Osteocyte (in vitro differentiated cells): ENCODE data around the gene SLC22A16. TPM values are rescaled to one million over a fixed set of nuclear protein-coding genes. Genes with fewer than 3 reads are reported as not detected.

Experiments used
- DNase-seq: peaks from one replicate; pipeline ENCODE4 v3.0.0; 2021; ENCODE audit warnings: mixed read lengths; ENCODE audit not compliant: unreplicated experiment; ENCODE audit errors: extremely low spot score
- H3K27ac Mint-ChIP-seq: one replicate; pipeline ENCODE4 v1.8.0; 2021; ENCODE audit warnings: mild to moderate bottlenecking, mixed read lengths; ENCODE audit not compliant: unreplicated experiment
- H3K27me3 Mint-ChIP-seq: one replicate; pipeline ENCODE4 v1.8.0; 2021; ENCODE audit warnings: mixed read lengths; ENCODE audit not compliant: unreplicated experiment
- H3K36me3 Mint-ChIP-seq: one replicate; pipeline ENCODE4 v1.8.0; 2021; ENCODE audit warnings: mixed read lengths; ENCODE audit not compliant: unreplicated experiment
- H3K4me1 Mint-ChIP-seq: one replicate; pipeline ENCODE4 v1.8.0; 2021; ENCODE audit warnings: mixed read lengths; ENCODE audit not compliant: unreplicated experiment
- H3K4me3 Mint-ChIP-seq: one replicate; pipeline ENCODE4 v1.8.0; 2021; ENCODE audit warnings: mild to moderate bottlenecking, moderate library complexity, mixed read lengths; ENCODE audit not compliant: unreplicated experiment
- H3K9me3 Mint-ChIP-seq: one replicate; pipeline ENCODE4 v1.8.0; 2021; ENCODE audit warnings: mixed read lengths; ENCODE audit not compliant: unreplicated experiment
- total RNA-seq: library from RNA; stranded (reverse); gene quantifications from 2 replicates; pipeline ENCODE4 v1.2.1, GENCODE V29; 2021
- TF ChIP-seq, protein P1 (sequence below): fragments of 200-600 bp; sonication (generic); IDR thresholded peaks from 2 replicates; pipeline ENCODE4 v1.5.0; 2021; ENCODE audit warnings: antibody characterized with exemption, mild to moderate bottlenecking, moderate library complexity

The SLC22A16 gene
- total RNA-seq, 1 donor from 2014 or later = not detected

DNA sequence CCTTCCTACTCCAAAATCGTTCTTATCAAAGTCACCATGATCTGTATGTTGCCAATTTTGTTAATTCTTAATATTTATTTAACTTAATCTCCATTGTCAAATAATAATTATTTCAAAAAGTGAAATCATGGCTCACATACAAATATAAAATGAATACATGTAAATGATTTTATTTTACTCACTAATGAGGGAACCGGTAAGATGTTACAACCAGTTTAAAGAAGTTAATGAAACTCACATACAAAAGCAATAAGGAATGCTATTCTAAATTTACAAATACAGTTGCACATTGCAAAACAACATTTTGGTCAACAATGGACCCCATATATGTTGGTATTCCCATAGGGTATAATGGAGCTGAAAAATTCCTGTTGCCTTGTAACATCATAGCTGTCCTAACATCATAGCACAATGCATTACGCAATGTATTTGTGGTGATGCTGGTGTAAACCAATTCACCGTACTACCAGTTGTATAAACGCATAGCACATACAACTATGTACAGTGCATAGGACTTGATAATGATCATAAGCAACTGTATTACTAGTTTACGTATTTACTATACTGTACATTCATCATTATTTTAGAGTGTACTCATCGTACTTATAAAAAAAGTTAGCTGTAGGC is 6.5 kb upstream of the SLC22A16 start:
- Mint-ChIP-seq H3K27me3 (peaks cover 23% of the 10 kb centered on the region), H3K27ac (no peak overlapping the region), H3K4me1 (no peaks in the 10 kb centered on the region), H3K9me3 (peaks cover 4% of the 10 kb centered on the region), H3K36me3 (no peaks in the 10 kb centered on the region), H3K4me3 (no peak overlapping the region)
- TF ChIP-seq, protein P1, sequence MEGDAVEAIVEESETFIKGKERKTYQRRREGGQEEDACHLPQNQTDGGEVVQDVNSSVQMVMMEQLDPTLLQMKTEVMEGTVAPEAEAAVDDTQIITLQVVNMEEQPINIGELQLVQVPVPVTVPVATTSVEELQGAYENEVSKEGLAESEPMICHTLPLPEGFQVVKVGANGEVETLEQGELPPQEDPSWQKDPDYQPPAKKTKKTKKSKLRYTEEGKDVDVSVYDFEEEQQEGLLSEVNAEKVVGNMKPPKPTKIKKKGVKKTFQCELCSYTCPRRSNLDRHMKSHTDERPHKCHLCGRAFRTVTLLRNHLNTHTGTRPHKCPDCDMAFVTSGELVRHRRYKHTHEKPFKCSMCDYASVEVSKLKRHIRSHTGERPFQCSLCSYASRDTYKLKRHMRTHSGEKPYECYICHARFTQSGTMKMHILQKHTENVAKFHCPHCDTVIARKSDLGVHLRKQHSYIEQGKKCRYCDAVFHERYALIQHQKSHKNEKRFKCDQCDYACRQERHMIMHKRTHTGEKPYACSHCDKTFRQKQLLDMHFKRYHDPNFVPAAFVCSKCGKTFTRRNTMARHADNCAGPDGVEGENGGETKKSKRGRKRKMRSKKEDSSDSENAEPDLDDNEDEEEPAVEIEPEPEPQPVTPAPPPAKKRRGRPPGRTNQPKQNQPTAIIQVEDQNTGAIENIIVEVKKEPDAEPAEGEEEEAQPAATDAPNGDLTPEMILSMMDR = no peak
- no peak for DNase-seq

DNA sequence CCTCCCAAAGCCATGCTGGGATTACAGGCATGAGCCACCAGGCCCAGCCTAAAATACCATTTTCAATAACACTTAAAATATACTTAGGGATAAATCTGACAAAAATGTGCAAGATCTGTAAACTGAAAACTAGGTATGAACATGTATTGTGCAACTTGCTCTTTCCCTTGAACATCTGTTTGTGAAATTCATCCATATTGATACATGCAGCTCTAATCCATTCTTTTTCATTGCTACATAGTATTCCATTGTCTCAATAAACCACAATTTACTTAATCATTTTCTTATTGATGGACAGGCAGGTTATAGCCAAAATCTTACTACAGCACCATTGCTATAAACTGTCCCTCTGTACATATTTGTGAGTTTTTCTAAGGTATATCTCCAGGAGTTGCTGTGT is 4.7 kb upstream of the SLC22A16 start:
- Mint-ChIP-seq H3K4me1 (no peaks in the 10 kb centered on the region), H3K27me3 (peaks cover 18% of the 10 kb centered on the region), H3K27ac (no peak overlapping the region), H3K9me3 (peaks cover 4% of the 10 kb centered on the region), H3K36me3 (no peaks in the 10 kb centered on the region), H3K4me3 (no peak overlapping the region)
- TF ChIP-seq, protein P1 = no peak
- DNase-seq = no peak

DNA sequence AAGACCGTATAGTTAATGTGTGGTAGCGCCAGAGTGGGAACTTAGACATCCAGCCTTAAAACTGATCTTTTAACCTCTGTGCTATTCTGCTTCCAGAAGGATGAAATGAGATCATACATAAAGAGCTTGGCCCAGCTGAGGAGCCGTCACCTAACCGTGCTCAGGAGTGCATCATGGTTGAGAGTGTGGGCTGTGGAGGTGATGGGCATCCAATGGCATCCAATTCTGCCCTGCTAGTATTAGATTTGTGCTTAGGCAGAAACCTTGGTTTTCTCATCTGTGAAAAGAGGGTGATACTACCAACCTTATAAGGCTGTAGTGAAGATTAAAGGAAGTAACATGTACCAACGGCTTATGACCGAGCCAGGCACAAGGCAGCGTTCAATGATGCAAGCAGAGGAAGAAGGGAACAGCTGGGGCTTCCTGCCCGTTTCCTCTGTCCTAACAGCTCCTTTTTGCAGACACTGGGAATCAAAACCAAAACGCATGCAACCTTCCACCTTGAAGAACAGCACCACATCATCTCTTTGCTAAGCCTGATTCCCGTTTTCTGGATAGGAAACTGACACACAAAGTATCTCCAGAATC is 1.3 kb downstream of the SLC22A16 start:
- TF ChIP-seq, protein P1 = no peak
- no peak for DNase-seq
- Mint-ChIP-seq H3K4me3 (no peak overlapping the region), H3K9me3 (no peaks in the 10 kb centered on the region), H3K27ac (no peak overlapping the region), H3K36me3 (no peaks in the 10 kb centered on the region), H3K27me3 (peaks cover 15% of the 10 kb centered on the region), H3K4me1 (no peaks in the 10 kb centered on the region)

DNA sequence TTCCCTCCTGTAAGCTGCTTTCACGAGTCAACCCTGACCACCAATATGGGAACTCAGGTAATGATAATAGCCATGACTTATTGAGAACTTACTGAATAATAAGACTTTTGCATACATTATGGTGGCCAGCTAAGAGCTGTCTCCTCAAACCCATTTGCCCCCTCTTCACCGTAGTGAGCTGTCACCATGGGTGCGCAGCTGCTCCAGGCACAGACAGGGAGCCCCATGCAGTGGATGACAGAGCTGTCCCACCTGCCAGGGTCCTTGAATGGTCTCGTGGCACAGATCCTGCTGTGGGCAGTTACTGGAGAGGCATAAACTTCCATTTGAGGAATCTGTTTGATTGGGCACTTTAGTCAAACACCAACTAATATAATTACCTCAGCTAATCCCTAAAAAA is 1.9 kb downstream of the SLC22A16 start:
- no peaks in the 10 kb centered on the region for H3K9me3 Mint-ChIP-seq
- H3K27ac Mint-ChIP-seq = no peak overlapping the region
- H3K36me3 Mint-ChIP-seq = no peaks in the 10 kb centered on the region
- TF ChIP-seq, protein P1 = no peak
- no peak for DNase-seq
- H3K4me1 Mint-ChIP-seq = no peaks in the 10 kb centered on the region
- H3K4me3 Mint-ChIP-seq = no peak overlapping the region
- peaks cover 18% of the 10 kb centered on the region for H3K27me3 Mint-ChIP-seq

DNA sequence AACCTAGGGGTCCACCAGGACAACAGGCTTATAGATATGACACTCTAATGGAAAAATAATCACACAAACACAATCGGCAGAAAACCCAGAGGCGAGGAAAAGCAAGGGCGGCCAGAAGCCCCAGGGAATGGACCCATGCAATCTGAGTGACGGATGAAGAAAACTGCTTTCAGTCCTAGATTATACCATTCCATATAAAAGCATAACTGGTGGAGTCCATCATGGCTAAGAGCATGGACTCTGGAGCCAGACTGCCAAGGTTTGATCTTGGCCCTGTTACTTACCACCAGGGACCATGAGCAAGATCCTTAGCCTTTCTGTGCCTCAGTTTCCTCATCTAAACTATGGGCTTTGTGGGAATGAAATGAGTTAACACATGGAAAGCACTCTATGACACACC is 3.7 kb downstream of the SLC22A16 start:
- Mint-ChIP-seq H3K27ac (no peak overlapping the region), H3K36me3 (no peaks in the 10 kb centered on the region), H3K9me3 (no peaks in the 10 kb centered on the region), H3K4me3 (no peak overlapping the region), H3K4me1 (no peaks in the 10 kb centered on the region), H3K27me3 (peaks cover 18% of the 10 kb centered on the region)
- TF ChIP-seq, protein P1 = no peak
- DNase-seq = no peak
